Heart right ventricle (tissue), 16 donors: ENCODE results near the gene TNS3. TPM values are rescaled to one million over a fixed set of nuclear protein-coding genes. Genes with fewer than 3 reads are reported as not detected.

Experiments
- ATAC-seq, 8 donors: fragments of 200-7000 bp; cut with Tn5 transposase; one replicate each; pipeline ENCODE4 v1.9.1; 2020; ENCODE audit warnings: mild to moderate bottlenecking in 8 of 8, moderate library complexity in 8 of 8, moderate number of reproducible peaks in 1 of 8
- DNase-seq, 2 donors: peaks; one replicate each; pipeline ENCODE4 v3.0.0-alpha.2; 2020
- H3K27ac ChIP-seq, 10 donors: fragments of 200-600 bp; sonication (generic) in 2 of 10; one replicate each; pipeline versions ENCODE4 v1.5.0 to v1.8.0; 2020 to 2022; ENCODE audit warnings: mild to moderate bottlenecking in 3 of 10
- H3K27me3 ChIP-seq, 7 donors: fragments of 200-600 bp; one replicate each; pipeline ENCODE4 v1.8.0; 2021 to 2022; ENCODE audit warnings: mild to moderate bottlenecking in 2 of 7
- H3K36me3 ChIP-seq, 9 donors: fragments of 200-600 bp; sonication (generic) in 1 of 9; one replicate each; pipeline versions ENCODE4 v1.5.0 to v1.8.0; 2020 to 2022; ENCODE audit warnings: mild to moderate bottlenecking in 2 of 9
- H3K4me1 ChIP-seq, 9 donors: fragments of 200-600 bp; sonication (generic) in 1 of 9; one replicate each; pipeline versions ENCODE4 v1.5.0 to v1.8.0; 2020 to 2022; ENCODE audit warnings: mild to moderate bottlenecking in 4 of 9
- H3K4me3 ChIP-seq, 10 donors: fragments of 200-600 bp; sonication (generic) in 2 of 10; one replicate each; pipeline versions ENCODE4 v1.5.0 to v1.8.0; 2020 to 2022; ENCODE audit warnings: mild to moderate bottlenecking in 7 of 10, moderate library complexity in 2 of 10
- H3K9me3 ChIP-seq, 11 donors: fragments of 200-600 bp in 10 of 11; sonication (generic) in 2 of 11; one replicate each; pipeline versions ENCODE4 v1.5.0 to v1.8.0; 2013 to 2022; ENCODE audit warnings: mild to moderate bottlenecking in 2 of 11, control low read depth in 1 of 11, moderate library complexity in 1 of 11
- WGBS, 2 donors: extraction: QIAGEN DNeasy Blood & Tissue Kit; methylation state at CpG; one replicate each; pipeline ENCODE4 v1.1.7; 2013; ENCODE audit warnings: inconsistent platforms in 1 of 2; 5-methylcytosine and 5-hydroxymethylcytosine counted together
- intact Hi-C, 10 donors: fragments of 100-400 bp; cut with DNase I; formaldehyde crosslinking; loops; one replicate each; pipeline versions ENCODE4 v1.11.1 to v1.14.2; 2022
- polyA plus RNA-seq, 2 donors: library from polyadenylated mRNA; stranded (reverse); fragments of 200-250 nt; gene quantifications; one replicate each; pipeline ENCODE4 v1.2.3, GENCODE V29; 2013
- total RNA-seq, 10 donors: library from RNA; stranded (reverse); fragmentation: NEBNext Ultra II Directional in 3 of 10; extraction: Animal tissue kit (Norgen Biotek cat#: 25700) in 3 of 10; gene quantifications; one replicate each; pipeline versions ENCODE4 v1.2.1 to v1.2.4, GENCODE V29; 2021 to 2023
- TF ChIP-seq, protein P1 (sequence below), 9 donors: fragments of 200-600 bp; sonication (generic) in 2 of 9; IDR thresholded peaks; one replicate each; pipeline versions ENCODE4 v1.5.0 to v1.8.0; 2021 to 2022; ENCODE audit warnings: antibody characterized with exemption in 9 of 9, mild to moderate bottlenecking in 5 of 9, moderate library complexity in 1 of 9
- donor health status: Arrhythmogenic right ventricular cardiomyopathy.
- donor health status: ischemic (EF 13 %, LVEDD 7.1; RV severe dilation, severe dysfunction).
- donor health status: healthy with polysubstance abuse.
- donor health status: DM: no; HTN: yes; CAD: no.
- donor health status: DM: no; HTN: no; CAD: no.
- donor health status: ischemic (EF 25% LVEDD 6.9; RV normal size, moderate dysfunction).
- donor health status: ischemic (EF 25% LVEDD 5.7; RV mildly dilated, moderate dysfunction).
- donor health status: healthy.
- donor health status: DM: yes; HTN: yes; CAD: no.
- donor health status: Ischemic cardiomyopathy.
- donor health status: ischemic (EF 35%, LVEDD 5.7; RV mildly dilated, moderate dysfunction).
- donor health status: nonischemic (EF 11% LVEDD 7.7; RV severe dilation, severe dysfunction).
- donor health status: DM: yes; HTN: yes; CAD: no.
- donor health status: PGD.
- donor health status: ischemic (EF 29% LVEDD 5.4; RV normal size, mild dysfunction).
- donor health status: nonischemic (EF 23%, LVEDD 6.1; RV moderate dilation, normal function).

TNS3 gene
- total and polyA plus RNA-seq, 12 donors = 6.7 to 74.2 (median 34.0) TPM

DNA sequence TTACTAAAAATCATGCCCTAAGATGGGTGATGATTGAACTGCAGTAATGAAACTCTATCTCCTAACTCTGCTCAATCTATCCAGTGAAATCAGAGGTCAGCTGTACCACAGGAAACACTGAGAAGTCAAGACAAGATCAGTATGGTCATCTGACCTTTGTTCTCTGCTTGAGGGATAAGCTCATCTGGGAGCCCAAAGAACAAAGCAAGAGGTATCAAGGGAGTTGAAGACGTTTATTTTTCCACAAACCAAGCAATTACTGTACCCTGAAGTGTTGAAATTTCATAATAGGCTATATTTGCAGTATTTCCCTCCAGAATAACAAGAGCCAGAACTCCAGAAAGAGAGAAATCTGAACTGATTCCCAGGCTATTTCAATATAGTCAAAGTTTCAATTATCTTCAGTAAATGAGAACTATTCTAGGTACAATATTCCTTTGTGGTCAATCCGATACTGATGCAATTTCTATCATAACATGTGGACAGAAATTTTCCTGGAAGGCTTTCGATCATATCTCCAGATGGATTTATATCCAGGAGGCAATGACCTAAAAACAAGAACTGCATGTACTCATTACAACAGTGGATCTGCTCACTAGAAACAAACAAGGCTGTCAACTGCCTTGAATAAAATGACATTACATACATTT lies 345.3 kb downstream of the TNS3 start:
- ATAC-seq = peak in 6 of 8 donors; percentile 23 to 72 (median 38)
- intact Hi-C loops = loop anchor here in 2 of 10 donors (5.0 to 10.0 kb wide), 3 partner anchors 52 to 132 kb away; no protein-coding TSS in a partner anchor
- Histone ChIP-seq H3K27me3 (no peaks in the 10 kb centered on the region), H3K36me3 (no peaks in the 10 kb centered on the region), H3K4me1 (peaks cover 0 to 24% (median 4%) of the 10 kb centered on the region in 9 donors), H3K9me3 (no peaks in the 10 kb centered on the region), H3K27ac (no peak overlapping the region), H3K4me3 (no peak overlapping the region)
- 40 to 65% methylated on average over 3 of the region's 3 CpGs for WGBS, 2 donors
- TF ChIP-seq, protein P1, sequence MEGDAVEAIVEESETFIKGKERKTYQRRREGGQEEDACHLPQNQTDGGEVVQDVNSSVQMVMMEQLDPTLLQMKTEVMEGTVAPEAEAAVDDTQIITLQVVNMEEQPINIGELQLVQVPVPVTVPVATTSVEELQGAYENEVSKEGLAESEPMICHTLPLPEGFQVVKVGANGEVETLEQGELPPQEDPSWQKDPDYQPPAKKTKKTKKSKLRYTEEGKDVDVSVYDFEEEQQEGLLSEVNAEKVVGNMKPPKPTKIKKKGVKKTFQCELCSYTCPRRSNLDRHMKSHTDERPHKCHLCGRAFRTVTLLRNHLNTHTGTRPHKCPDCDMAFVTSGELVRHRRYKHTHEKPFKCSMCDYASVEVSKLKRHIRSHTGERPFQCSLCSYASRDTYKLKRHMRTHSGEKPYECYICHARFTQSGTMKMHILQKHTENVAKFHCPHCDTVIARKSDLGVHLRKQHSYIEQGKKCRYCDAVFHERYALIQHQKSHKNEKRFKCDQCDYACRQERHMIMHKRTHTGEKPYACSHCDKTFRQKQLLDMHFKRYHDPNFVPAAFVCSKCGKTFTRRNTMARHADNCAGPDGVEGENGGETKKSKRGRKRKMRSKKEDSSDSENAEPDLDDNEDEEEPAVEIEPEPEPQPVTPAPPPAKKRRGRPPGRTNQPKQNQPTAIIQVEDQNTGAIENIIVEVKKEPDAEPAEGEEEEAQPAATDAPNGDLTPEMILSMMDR (IDR thresholded peaks at IDR 0.05) = no peak
- no peak for DNase-seq

- ATAC-seq (no peak), DNase-seq (no peak)
- no peak overlapping the region for H3K4me3 ChIP-seq
- no peaks in the 10 kb centered on the region for H3K27me3 ChIP-seq
- no peaks in the 10 kb centered on the region for H3K9me3 ChIP-seq
- intact Hi-C loops = loop anchor here in 3 of 10 donors (5.0 to 10.0 kb wide), 5 partner anchors 42 to 1317 kb away; partner anchors contain the start of gene IGFBP3 (in 1 of the 3)
- 73 to 80% methylated on average over 1 of the region's 1 CpG for WGBS, 2 donors
- peaks cover 0 to 7% (median 0%) of the 10 kb centered on the region in 9 donors for H3K4me1 ChIP-seq
- H3K36me3 ChIP-seq = no peaks in the 10 kb centered on the region
- H3K27ac ChIP-seq = no peak overlapping the region
- TF ChIP-seq, protein P1 (IDR thresholded peaks at IDR 0.05) = no peak
These were observed 347.9 kb downstream of the TNS3 start for GRCh38 chr7:47233996-47234395.

GRCh38 chr7:47232751-47233412 lies 349.0 kb downstream of the TNS3 start:
- TF ChIP-seq, protein P1 (IDR thresholded peaks at IDR 0.05) = peak in 8 of 9 donors; percentile 11 to 55 (median 42)
- ATAC-seq (peak in 3 of 8 donors; percentile 32 to 46 (median 39)), DNase-seq (no peak)
- no peak overlapping the region for H3K4me3 ChIP-seq
- WGBS, 2 donors = 72 to 73% methylated on average over 8 of the region's 8 CpGs
- intact Hi-C loops = loop anchor here in 3 of 10 donors (5.0 to 10.0 kb wide), 5 partner anchors 41 to 1316 kb away; partner anchors contain the start of gene IGFBP3 (in 1 of the 3)
- H3K9me3 ChIP-seq = no peaks in the 10 kb centered on the region
- H3K4me1 ChIP-seq = peaks cover 0 to 9% (median 0%) of the 10 kb centered on the region in 9 donors
- H3K27me3 ChIP-seq = no peaks in the 10 kb centered on the region
- H3K27ac ChIP-seq = no peak overlapping the region
- H3K36me3 ChIP-seq = no peaks in the 10 kb centered on the region

GRCh38 chr7:47231627-47232026 lies 350.3 kb downstream of the TNS3 start:
- Histone ChIP-seq H3K27me3 (no peaks in the 10 kb centered on the region), H3K4me1 (peaks cover 0 to 11% (median 6%) of the 10 kb centered on the region in 9 donors), H3K36me3 (no peaks in the 10 kb centered on the region), H3K27ac (no peak overlapping the region), H3K4me3 (no peak overlapping the region), H3K9me3 (no peaks in the 10 kb centered on the region)
- TF ChIP-seq, protein P1 (IDR thresholded peaks at IDR 0.05) = no peak
- DNase-seq (no peak), ATAC-seq (no peak)
- WGBS, 2 donors = 81 to 100% methylated on average over 1 of the region's 1 CpG
- intact Hi-C loops = loop anchor here in 3 of 10 donors (5.0 to 10.0 kb wide), 5 partner anchors 39 to 1314 kb away; partner anchors contain the start of gene IGFBP3 (in 1 of the 3)
